ENCODE results near the gene CSNK1G1. TPM values are rescaled to one million over a fixed set of nuclear protein-coding genes. Genes with fewer than 3 reads are reported as not detected.

CSNK1G1 gene
- total RNA-seq, 1 experiment from 2014 or later, result 15.7 TPM

- in situ Hi-C loops (cut with HindIII; ENCODE audit: low sequenced_read_pairs), result no loop called here
- DNase-seq (ENCODE audit: low spot score), result peak; percentile 98
These were observed 192.9 kb downstream of the CSNK1G1 start, which contains the start of gene PPIB for GRCh38 chr15:64162869-64163658. Gene PPIB (minus strand): TSS chr15:64163022. CDS start chr15:64162986, 36 bp downstream.

DNA sequence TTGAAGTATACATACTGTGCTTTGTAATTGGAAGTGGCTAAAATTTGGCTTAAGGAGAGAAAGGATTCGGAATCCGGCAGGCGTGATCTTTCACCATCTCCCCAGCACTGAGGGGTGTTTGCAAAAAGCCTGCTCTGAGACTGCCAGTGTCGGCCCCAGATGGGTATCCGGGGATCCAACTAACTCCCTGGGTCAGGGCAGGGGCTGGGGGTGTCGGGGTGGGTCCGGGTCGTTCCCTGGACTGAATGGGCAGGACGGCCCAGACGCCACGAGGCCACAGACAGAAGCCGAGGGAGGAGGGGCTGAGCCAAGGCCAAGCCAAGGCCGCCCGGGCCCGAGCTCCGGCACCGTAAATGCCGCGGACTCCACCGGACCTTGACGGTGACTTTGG is 193.5 kb downstream of the CSNK1G1 start:
- in situ Hi-C loops (cut with HindIII; ENCODE audit: low sequenced_read_pairs), result no loop called here
- DNase-seq (ENCODE audit: low spot score), result no peak

- in situ Hi-C loops (cut with HindIII; ENCODE audit: low sequenced_read_pairs), result no loop called here
- DNase-seq (ENCODE audit: low spot score), result no peak
These were observed 194.1 kb downstream of the CSNK1G1 start for GRCh38 chr15:64161688-64162477.

- in situ Hi-C loops (cut with HindIII; ENCODE audit: low sequenced_read_pairs), result no loop called here
- no peak for DNase-seq (ENCODE audit: low spot score)
These were observed 197.4 kb downstream of the CSNK1G1 start for GRCh38 chr15:64158363-64159134.

GRCh38 chr15:64157599-64158125 is 198.3 kb downstream of the CSNK1G1 start:
- DNase-seq (ENCODE audit: low spot score), result no peak
- in situ Hi-C loops (cut with HindIII; ENCODE audit: low sequenced_read_pairs), result no loop called here

DNA sequence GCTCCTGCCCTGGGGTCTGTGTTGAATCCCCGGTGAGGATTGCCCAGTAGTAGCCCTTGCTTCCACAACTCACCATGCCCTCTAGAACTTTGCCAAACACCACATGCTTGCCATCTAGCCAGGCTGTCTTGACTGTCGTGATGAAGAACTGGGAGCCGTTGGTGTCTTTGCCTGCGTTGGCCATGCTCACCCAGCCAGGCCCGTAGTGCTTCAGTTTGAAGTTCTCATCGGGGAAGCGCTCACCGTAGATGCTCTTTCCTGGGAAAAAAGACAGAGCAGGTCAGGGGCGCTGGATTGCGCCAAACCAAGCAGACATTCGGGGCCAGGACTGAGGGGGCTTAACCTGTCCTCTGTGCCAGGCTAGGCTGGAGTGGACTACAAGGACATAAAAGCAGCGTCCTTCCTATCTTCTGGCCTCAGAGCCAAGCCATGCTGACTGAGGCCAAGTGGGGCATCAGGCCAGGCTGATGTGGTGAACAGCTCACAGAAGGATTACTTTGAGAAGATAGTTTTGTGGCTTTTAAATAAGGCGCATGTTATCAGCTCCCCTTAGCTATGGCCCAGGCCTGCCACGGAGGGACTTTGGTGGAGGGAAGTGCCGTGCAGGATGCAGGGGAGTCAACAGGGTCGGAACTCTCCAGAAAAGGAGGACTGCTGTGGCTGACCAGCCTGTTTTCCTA is 199.2 kb downstream of the CSNK1G1 start:
- in situ Hi-C loops (cut with HindIII; ENCODE audit: low sequenced_read_pairs), result no loop called here
- no peak for DNase-seq (ENCODE audit: low spot score)

GRCh38 chr15:64155802-64156651 is 199.9 kb downstream of the CSNK1G1 start:
- in situ Hi-C loops (cut with HindIII; ENCODE audit: low sequenced_read_pairs), result no loop called here

GRCh38 chr15:64153480-64154367 is 202.2 kb downstream of the CSNK1G1 start:
- DNase-seq (ENCODE audit: low spot score), result peak; percentile 90
- in situ Hi-C loops (cut with HindIII; ENCODE audit: low sequenced_read_pairs), result no loop called here

More at GRCh38 chr15:64155802-64156651, 199.9 kb downstream of the CSNK1G1 start:
- DNase-seq (ENCODE audit: low spot score), result no peak

DNA sequence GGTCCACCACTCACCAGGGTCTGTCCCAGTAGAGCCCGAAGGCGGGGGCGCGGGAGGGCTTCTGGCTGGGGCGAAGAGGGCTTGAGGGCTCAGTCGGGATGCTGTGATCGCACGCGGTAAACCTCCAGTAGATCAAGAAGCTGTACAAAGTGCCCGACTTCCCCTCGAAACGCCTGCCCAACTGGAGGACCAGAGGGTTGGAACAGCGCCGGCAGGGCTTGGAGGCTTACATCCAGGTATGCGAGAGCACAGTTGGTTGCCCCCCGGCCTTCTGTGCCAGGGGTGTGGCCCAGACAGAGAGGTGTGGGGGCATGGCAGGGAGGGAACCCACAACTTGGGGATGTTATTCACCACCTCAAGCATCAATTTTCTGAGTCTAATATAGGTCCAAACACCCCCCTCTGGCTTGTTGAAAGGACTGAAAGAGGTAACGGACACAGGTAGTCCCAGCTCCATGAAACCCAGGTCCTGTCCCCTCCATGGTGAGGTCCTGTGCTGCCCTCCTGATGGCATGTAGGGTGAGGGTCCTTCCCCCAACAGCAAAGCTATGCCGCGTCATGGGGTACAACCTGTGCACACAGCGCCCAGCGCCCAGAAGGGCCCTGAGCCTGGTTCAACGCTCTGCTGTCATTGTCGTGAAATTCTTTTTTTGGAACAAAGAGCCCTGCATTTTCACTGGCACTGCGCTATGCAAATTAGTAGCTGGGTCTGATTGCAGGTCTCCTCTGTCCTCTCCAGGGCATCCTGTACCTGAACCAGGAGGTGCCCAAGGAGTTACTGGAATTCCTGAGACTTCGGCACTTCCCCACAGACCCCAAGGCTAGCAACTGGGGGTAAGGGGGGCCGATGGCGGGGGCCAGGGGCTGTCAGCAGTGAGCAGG is 203.2 kb downstream of the CSNK1G1 start:
- in situ Hi-C loops (cut with HindIII; ENCODE audit: low sequenced_read_pairs), result no loop called here
- peak; percentile 51 for DNase-seq (ENCODE audit: low spot score)

- DNase-seq (ENCODE audit: low spot score), result no peak
- in situ Hi-C loops (cut with HindIII; ENCODE audit: low sequenced_read_pairs), result no loop called here
These were observed 204.1 kb downstream of the CSNK1G1 start, which contains the start of gene SNX22 for GRCh38 chr15:64151727-64152506. Gene SNX22 (plus strand): TSS chr15:64151731. CDS start chr15:64151776, 45 bp downstream.

- DNase-seq (ENCODE audit: low spot score), result no peak
- in situ Hi-C loops (cut with HindIII; ENCODE audit: low sequenced_read_pairs), result no loop called here
These were observed 205.9 kb downstream of the CSNK1G1 start for GRCh38 chr15:64149893-64150578.

DNA sequence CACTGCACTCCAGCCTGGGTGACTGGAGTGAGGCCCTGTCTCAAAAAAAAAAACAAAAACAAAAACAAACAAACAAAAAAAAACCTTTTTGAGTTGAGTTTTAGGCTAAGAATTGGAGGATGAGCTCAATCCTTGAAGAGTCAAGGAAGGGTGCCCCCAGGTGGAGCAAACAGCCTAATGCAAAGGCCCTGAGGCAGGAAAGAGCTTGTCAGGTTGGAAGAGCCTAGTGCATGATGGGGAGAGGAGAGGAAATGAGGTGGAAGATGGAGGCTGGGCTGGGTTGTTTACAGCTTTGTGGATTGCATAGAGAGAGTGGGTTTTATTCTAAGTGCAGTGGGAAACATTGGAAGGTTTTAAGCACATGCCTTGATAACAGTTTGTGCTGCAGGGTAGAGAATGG is 206.5 kb downstream of the CSNK1G1 start:
- DNase-seq (ENCODE audit: low spot score), result peak; percentile 35
- in situ Hi-C loops (cut with HindIII; ENCODE audit: low sequenced_read_pairs), result no loop called here

GRCh38 chr15:64148581-64148980 is 207.4 kb downstream of the CSNK1G1 start:
- in situ Hi-C loops (cut with HindIII; ENCODE audit: low sequenced_read_pairs), result no loop called here
- no peak for DNase-seq (ENCODE audit: low spot score)

- DNase-seq (ENCODE audit: low spot score), result no peak
- in situ Hi-C loops (cut with HindIII; ENCODE audit: low sequenced_read_pairs), result no loop called here
These were observed 207.8 kb downstream of the CSNK1G1 start for GRCh38 chr15:64148168-64148567.
